Measurements from ENCODE around the gene MAPK1IP1L.
A peak's percentile ranks its signal among the peaks of the same experiment; 100 is the strongest.

Gene MAPK1IP1L

GRCh38 chr14:55098561-55098898, 47.1 kb downstream of the MAPK1IP1L start:
- no peak for DNase-seq

DNA sequence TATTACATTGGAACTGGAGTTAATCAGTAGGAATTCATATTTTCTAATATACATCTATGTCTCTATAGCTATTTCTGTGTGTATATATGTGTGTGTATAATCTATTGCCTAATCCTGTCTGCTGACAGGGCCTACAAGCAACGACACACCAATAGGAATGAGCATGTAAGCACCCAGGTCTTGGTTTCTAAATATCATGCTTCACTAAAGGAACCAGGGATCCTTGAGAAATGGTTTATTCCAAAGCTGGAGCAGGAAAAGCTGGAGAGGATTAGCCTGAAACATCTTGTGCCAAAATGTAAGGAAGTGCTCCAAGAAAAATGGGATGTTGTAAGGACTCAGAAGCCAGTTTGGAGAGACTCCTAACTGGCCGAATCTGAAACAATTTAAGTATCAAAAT, 48.3 kb downstream of the MAPK1IP1L start:
- peak; percentile 54 for DNase-seq

GRCh38 chr14:55101698-55102097, 50.3 kb downstream of the MAPK1IP1L start:
- no peak for DNase-seq

GRCh38 chr14:55102141-55102621, 50.7 kb downstream of the MAPK1IP1L start:
- peak; percentile 100 for DNase-seq

DNA sequence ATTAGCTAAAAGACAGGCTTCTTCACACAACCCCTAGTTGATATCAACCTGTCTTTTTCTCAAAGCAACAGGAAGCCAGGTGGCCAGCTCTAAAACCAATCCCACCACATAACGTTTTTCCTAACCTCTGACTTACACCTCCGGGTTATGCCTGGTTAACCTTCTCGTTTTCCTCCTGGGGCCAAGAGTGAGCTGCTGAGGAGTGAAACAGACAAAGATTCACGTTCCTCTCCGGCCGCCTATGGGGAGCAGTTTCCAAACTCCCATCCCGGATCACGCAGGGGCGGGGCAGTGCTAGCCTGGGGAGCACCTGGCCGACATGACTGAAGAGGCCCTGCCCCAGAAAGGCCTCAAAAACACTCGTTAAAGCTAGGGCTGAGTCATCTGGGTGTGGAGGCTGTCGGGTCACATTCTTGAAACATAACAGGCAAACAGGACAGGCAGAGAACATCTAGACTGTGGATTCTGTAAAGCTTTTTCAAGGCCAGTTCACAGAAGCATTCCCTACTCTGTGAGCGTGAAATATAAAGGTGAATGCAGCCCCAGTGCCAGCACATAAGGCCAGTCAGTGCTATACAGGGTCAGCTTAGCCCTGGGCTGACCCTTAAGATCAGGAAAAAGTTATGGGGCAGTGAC, 51.7 kb downstream of the MAPK1IP1L start:
- peak; percentile 95 for DNase-seq

GRCh38 chr14:55103971-55104954, 52.8 kb downstream of the MAPK1IP1L start:
- no peak for DNase-seq

- no peak for DNase-seq
Measured at GRCh38 chr14:55105991-55106390, 54.5 kb downstream of the MAPK1IP1L start.

- peak; percentile 95 for DNase-seq
Measured at GRCh38 chr14:55107766-55108554, 56.5 kb downstream of the MAPK1IP1L start.

DNA sequence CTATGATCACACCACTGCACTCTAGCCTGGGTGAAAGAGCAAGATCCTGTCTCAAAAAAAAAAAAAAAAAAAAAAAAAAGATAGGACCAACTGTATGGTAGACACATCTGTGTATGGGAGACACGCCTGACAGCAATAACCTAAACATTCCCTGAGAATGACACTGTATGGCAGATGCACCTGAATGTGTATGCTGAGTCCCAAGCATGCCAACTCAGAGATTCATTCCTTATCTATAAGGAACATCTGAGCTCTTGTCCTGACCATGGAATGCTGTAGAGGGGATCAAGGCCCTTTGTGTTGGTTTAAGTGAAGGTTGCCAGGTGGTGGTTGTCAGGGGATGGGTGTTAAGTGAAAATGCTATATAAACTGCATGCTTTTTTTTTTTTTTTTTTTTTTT, 58.4 kb downstream of the MAPK1IP1L start:
- no peak for DNase-seq

DNA sequence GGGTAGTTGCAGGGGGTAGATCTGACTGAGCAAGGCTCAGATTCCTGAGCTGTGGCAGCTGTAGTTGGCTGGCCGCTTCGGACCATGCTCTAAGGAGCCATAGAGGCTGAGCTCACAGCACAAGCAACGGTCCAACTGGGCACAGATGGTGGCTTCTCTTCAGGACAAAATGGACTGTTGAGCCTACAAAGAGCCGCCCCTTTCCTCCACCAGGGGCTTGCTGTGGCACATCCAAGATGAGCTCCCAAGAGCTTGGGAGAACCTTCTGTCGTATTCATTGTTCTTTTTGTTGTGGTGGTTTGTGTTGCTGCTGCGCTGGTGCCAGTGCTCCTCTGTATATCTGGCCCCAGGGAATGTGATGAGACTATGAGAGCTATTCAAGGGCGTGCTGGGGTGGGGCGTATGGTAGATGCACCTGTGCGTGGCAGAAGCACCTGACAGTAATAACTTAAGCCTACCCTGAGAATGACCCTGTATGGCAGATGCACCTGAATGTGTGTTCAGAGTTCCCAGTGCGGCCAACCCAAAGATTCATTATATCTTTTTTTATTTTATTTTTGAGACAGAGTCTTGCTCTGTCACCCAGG, 59.8 kb downstream of the MAPK1IP1L start:
- DNase-seq, result no peak

- no peak for DNase-seq
Measured at GRCh38 chr14:55114720-55115119, 63.3 kb downstream of the MAPK1IP1L start.

DNA sequence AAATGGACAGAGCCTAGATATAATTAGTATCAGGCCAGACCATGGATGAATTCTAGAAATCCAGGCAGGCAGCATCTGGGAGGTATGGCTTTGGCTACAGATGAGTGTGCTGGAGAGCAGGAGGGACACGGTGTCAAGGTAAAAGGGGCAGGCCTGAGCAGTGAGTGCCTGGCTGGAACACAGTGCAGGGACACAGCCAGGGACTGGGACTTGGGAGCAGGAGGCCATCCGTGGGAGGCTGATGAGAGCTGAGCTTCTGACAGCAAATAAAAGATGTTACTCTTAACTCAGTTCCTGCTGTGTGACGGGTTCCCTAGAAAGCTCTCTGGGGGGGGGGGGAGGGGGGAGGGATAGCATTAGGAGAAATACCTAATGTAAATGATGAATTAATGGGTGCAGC, 64.0 kb downstream of the MAPK1IP1L start:
- no peak for DNase-seq

DNA sequence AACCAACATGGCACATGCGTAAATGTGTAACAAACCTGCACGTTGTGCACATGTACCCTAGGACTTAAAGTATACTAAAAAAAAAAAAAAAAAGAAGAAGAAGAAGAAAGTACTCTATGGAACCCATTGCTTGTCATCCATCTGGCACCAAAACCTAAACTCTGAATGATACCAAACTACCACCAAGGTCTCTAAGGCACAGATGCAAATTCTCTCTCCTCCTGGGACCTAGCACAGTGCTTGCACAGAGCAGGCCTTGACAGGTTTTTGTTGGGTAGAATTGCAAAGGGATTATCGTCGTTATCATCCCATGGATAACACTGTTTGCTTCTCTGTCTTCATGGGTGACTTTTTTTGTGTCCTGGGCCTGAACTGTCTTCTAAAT, 64.4 kb downstream of the MAPK1IP1L start:
- DNase-seq, result no peak

- no peak for DNase-seq
Measured at GRCh38 chr14:55116246-55117030, 65.0 kb downstream of the MAPK1IP1L start.

- no peak for DNase-seq
Measured at GRCh38 chr14:55117803-55118441, 66.5 kb downstream of the MAPK1IP1L start.

DNA sequence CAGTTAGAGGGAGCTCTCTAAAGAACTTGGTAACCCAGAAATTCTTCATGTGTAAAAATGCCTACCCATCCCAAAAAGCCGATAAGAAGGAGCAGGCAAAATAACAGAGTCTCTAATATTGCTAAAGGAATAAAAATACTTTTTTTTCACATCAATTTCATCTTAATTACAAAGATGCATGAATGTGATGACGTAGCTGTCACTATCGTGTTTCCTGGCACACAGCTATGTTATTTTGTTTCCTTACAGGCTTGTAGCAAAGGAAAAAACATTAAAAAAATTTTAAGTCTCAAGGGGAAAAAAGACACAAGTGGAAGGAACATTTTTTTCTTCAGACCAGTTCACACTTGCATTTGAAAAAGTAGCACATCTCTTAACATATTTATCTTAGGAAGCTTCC, 67.3 kb downstream of the MAPK1IP1L start:
- no peak for DNase-seq

Measured in fibroblast of skin of right biceps (primary cell).